GM15510 (cell line): ENCODE results near the gene ATXN1.

Experiments used
- POLR2A ChIP-seq: IDR thresholded peaks from 3 replicates; pipeline ENCODE4 v1.6.1; 2011; ENCODE audit warnings: borderline replicate concordance; ENCODE audit not compliant: insufficient read length; ENCODE audit errors: extremely low read depth

Gene ATXN1

GRCh38 chr6:16626650-16627049 is 134.6 kb downstream of the ATXN1 start:
- TF ChIP-seq POLR2A: no peak

GRCh38 chr6:16625291-16626265 is 135.7 kb downstream of the ATXN1 start:
- no peak for TF ChIP-seq POLR2A

- TF ChIP-seq POLR2A: no peak
These were observed 136.5 kb downstream of the ATXN1 start for GRCh38 chr6:16624636-16625290.

- no peak for TF ChIP-seq POLR2A
These were observed 137.5 kb downstream of the ATXN1 start for GRCh38 chr6:16623731-16624130.

GRCh38 chr6:16623029-16623653 is 138.1 kb downstream of the ATXN1 start:
- no peak for TF ChIP-seq POLR2A

- TF ChIP-seq POLR2A: no peak
These were observed 139.1 kb downstream of the ATXN1 start for GRCh38 chr6:16622193-16622592.

- no peak for TF ChIP-seq POLR2A
These were observed 140.3 kb downstream of the ATXN1 start for GRCh38 chr6:16621002-16621401.

GRCh38 chr6:16619777-16620176 is 141.5 kb downstream of the ATXN1 start:
- no peak for TF ChIP-seq POLR2A

- TF ChIP-seq POLR2A: no peak
These were observed 142.3 kb downstream of the ATXN1 start for GRCh38 chr6:16618962-16619361.

GRCh38 chr6:16608444-16608843 is 152.8 kb downstream of the ATXN1 start:
- TF ChIP-seq POLR2A: no peak

GRCh38 chr6:16602035-16602434 is 159.2 kb downstream of the ATXN1 start:
- TF ChIP-seq POLR2A: no peak

- TF ChIP-seq POLR2A: no peak
These were observed 160.6 kb downstream of the ATXN1 start for GRCh38 chr6:16600701-16601100.

- TF ChIP-seq POLR2A: no peak
These were observed 161.2 kb downstream of the ATXN1 start for GRCh38 chr6:16600026-16600425.

GRCh38 chr6:16596616-16597331 is 164.5 kb downstream of the ATXN1 start:
- TF ChIP-seq POLR2A: no peak
